ENCODE measurements around the gene VWA8.

DNA sequence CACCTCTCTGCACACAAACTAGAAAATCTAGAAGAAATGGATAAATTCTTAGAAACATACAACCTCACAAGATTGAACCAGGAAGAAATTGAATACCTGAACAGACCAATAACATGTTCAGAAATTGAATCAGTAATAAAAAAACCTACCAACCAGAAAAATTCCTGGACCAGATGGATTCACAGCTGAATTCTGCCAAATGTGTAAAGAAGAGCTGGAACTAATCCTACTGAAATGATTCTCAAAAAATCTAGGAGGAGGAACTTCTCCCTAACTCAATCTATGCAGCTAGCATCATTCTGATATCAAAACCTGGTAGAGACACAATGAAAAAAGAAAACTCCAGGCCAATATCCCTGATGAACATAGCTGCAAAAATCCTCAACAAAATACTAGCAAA, 336.9 kb downstream of the VWA8 start:
- TF ChIP-seq POLR2A (IDR thresholded peaks at IDR 0.05) (no peak), CTCF (IDR thresholded peaks at IDR 0.05 in 8 of 11, conservative IDR thresholded peaks at IDR 0.05 in 3 of 11) (no peak)
